ENCODE data around the gene BCAS1.

Gene BCAS1

DNA sequence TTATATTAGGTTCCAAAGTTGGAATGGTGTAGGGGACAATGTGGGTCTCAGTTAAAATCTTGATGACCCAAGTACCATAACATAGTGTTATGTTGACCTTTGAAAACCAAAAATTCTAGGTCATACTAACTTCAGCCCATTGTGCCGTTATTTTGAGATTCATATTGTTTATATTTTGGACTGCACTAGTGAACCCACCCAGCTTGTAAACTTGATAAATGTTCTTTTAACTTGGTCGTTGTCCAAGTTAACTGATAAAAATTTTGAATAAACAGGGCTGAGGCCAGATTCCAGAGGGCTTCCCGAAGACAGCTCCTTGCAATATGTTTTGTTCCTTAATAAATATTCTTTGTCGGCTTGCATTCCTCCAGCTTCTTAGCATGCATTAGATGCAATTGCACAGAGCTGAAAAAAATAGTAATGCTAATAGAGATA lies 90.3 kb downstream of the BCAS1 start:
- H3K27me3 ChIP-seq (ENCODE audit: insufficient read depth, poor library complexity, severe bottlenecking), result peaks cover 6% of the 10 kb centered on the region
- no peak overlapping the region for H3K4me3 ChIP-seq (replicated peaks; ENCODE audit: insufficient read depth, low read length)
- no peak overlapping the region for H3K27ac ChIP-seq (replicated peaks)
- no peak for DNase-seq (ENCODE audit: low read depth in 1 of 2, low spot score in 1 of 2)
- no peak for TF ChIP-seq SPI1 (IDR thresholded peaks at IDR 0.05; ENCODE audit: borderline replicate concordance, low read depth)
- TF ChIP-seq POLR2AphosphoS5 (IDR thresholded peaks at IDR 0.05; ENCODE audit: low read depth), result no peak
- TF ChIP-seq, protein P1, sequence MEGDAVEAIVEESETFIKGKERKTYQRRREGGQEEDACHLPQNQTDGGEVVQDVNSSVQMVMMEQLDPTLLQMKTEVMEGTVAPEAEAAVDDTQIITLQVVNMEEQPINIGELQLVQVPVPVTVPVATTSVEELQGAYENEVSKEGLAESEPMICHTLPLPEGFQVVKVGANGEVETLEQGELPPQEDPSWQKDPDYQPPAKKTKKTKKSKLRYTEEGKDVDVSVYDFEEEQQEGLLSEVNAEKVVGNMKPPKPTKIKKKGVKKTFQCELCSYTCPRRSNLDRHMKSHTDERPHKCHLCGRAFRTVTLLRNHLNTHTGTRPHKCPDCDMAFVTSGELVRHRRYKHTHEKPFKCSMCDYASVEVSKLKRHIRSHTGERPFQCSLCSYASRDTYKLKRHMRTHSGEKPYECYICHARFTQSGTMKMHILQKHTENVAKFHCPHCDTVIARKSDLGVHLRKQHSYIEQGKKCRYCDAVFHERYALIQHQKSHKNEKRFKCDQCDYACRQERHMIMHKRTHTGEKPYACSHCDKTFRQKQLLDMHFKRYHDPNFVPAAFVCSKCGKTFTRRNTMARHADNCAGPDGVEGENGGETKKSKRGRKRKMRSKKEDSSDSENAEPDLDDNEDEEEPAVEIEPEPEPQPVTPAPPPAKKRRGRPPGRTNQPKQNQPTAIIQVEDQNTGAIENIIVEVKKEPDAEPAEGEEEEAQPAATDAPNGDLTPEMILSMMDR (IDR thresholded peaks at IDR 0.05; ENCODE audit: insufficient read depth, low read length), result no peak
- TF ChIP-seq GABPA (IDR thresholded peaks at IDR 0.05; ENCODE audit: low read depth), result no peak
- TF ChIP-seq, protein P2, sequence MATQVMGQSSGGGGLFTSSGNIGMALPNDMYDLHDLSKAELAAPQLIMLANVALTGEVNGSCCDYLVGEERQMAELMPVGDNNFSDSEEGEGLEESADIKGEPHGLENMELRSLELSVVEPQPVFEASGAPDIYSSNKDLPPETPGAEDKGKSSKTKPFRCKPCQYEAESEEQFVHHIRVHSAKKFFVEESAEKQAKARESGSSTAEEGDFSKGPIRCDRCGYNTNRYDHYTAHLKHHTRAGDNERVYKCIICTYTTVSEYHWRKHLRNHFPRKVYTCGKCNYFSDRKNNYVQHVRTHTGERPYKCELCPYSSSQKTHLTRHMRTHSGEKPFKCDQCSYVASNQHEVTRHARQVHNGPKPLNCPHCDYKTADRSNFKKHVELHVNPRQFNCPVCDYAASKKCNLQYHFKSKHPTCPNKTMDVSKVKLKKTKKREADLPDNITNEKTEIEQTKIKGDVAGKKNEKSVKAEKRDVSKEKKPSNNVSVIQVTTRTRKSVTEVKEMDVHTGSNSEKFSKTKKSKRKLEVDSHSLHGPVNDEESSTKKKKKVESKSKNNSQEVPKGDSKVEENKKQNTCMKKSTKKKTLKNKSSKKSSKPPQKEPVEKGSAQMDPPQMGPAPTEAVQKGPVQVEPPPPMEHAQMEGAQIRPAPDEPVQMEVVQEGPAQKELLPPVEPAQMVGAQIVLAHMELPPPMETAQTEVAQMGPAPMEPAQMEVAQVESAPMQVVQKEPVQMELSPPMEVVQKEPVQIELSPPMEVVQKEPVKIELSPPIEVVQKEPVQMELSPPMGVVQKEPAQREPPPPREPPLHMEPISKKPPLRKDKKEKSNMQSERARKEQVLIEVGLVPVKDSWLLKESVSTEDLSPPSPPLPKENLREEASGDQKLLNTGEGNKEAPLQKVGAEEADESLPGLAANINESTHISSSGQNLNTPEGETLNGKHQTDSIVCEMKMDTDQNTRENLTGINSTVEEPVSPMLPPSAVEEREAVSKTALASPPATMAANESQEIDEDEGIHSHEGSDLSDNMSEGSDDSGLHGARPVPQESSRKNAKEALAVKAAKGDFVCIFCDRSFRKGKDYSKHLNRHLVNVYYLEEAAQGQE (IDR thresholded peaks at IDR 0.05; ENCODE audit: insufficient replicate concordance, low read depth), result no peak

DNA sequence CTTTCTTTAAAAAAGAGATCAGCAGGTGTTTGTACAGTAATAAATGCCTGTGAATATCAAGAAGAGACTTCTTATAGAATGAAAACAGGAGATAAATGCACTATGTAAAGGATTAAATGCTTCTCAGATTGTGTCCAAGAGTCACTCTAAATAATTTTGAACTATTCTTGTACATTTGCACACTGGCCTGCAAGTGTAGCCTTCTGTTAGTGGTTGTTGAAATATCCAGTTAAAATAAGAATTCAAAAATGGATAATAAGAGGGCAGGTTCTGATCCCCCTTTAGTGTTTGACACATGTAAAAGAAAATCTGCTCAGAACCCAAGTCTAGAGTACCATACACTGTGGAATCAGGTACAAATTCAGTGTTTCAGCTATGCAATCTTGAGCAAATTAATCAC lies 91.9 kb downstream of the BCAS1 start:
- Histone ChIP-seq H3K27me3 (ENCODE audit: insufficient read depth, poor library complexity, severe bottlenecking) (peaks cover 6% of the 10 kb centered on the region), H3K27ac (replicated peaks) (no peak overlapping the region), H3K4me3 (replicated peaks; ENCODE audit: insufficient read depth, low read length) (no peak overlapping the region)
- no peak for DNase-seq (ENCODE audit: low read depth in 1 of 2, low spot score in 1 of 2)
- no peak for TF ChIP-seq POLR2AphosphoS5 (IDR thresholded peaks at IDR 0.05; ENCODE audit: low read depth)
- no peak for TF ChIP-seq GABPA (IDR thresholded peaks at IDR 0.05; ENCODE audit: low read depth)
- TF ChIP-seq, protein P1 (IDR thresholded peaks at IDR 0.05; ENCODE audit: insufficient read depth, low read length), result no peak
- TF ChIP-seq, protein P2 (IDR thresholded peaks at IDR 0.05; ENCODE audit: insufficient replicate concordance, low read depth), result no peak
- no peak for TF ChIP-seq SPI1 (IDR thresholded peaks at IDR 0.05; ENCODE audit: borderline replicate concordance, low read depth)

DNA sequence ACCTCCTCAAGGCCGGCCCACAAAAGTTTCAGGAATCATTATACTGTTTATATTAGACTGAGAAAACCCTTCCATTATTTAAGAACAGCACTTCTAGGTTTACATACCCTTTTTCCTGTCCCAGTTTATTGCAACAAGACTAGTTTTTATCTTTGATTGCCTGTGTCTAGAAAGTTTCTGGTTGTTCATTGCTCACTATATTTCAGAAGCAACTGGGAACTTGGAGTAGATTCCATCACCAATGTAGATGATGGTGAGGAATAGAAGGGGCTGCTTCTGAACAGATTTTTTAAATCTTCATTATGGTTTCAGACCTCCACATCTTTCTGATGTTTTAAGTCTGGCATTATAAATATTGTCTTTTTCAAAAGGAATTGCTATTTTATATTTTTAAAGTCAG lies 93.0 kb downstream of the BCAS1 start:
- peaks cover 6% of the 10 kb centered on the region for H3K27me3 ChIP-seq (ENCODE audit: insufficient read depth, poor library complexity, severe bottlenecking)
- no peak for TF ChIP-seq POLR2AphosphoS5 (IDR thresholded peaks at IDR 0.05; ENCODE audit: low read depth)
- no peak for TF ChIP-seq SPI1 (IDR thresholded peaks at IDR 0.05; ENCODE audit: borderline replicate concordance, low read depth)
- TF ChIP-seq, protein P1 (IDR thresholded peaks at IDR 0.05; ENCODE audit: insufficient read depth, low read length), result no peak
- TF ChIP-seq, protein P2 (IDR thresholded peaks at IDR 0.05; ENCODE audit: insufficient replicate concordance, low read depth), result no peak
- no peak for TF ChIP-seq GABPA (IDR thresholded peaks at IDR 0.05; ENCODE audit: low read depth)
- no peak overlapping the region for H3K27ac ChIP-seq (replicated peaks)
- no peak for DNase-seq (ENCODE audit: low read depth in 1 of 2, low spot score in 1 of 2)
- no peak overlapping the region for H3K4me3 ChIP-seq (replicated peaks; ENCODE audit: insufficient read depth, low read length)
